Sigmoid colon (tissue), 7 donors: ENCODE measurements around the gene USP31. TPM values are rescaled to one million over a fixed set of nuclear protein-coding genes. Genes with fewer than 3 reads are reported as not detected.

Experiments
- DNase-seq: peaks from one replicate; pipeline ENCODE4 v3.0.0-alpha.2; 2019
- H3K27ac ChIP-seq, 4 donors: fragments of 200-600 bp; sonication (generic); one replicate each; pipeline ENCODE4 v1.5.1; 2016 to 2019; ENCODE audit warnings: mild to moderate bottlenecking in 1 of 4
- H3K27me3 ChIP-seq, 3 donors: fragments of 200-600 bp; sonication (generic); one replicate each; pipeline ENCODE4 v1.5.1; 2019; ENCODE audit warnings: mild to moderate bottlenecking in 1 of 3
- H3K36me3 ChIP-seq, 4 donors: fragments of 200-600 bp; sonication (generic); one replicate each; pipeline ENCODE4 v1.5.1; 2016 to 2019
- H3K4me1 ChIP-seq, 4 donors: fragments of 200-600 bp; sonication (generic); one replicate each; pipeline ENCODE4 v1.5.1; 2017 to 2019
- H3K4me3 ChIP-seq, 4 donors: fragments of 200-600 bp; sonication (generic); one replicate each; pipeline ENCODE4 v1.5.1; 2017 to 2019; ENCODE audit warnings: mild to moderate bottlenecking in 2 of 4, moderate library complexity in 1 of 4
- H3K9me3 ChIP-seq, 4 donors: fragments of 200-600 bp in 3 of 4; sonication (generic) in 3 of 4; one replicate each; pipeline versions ENCODE4 v1.5.1 to v1.6.1; 2013 to 2019
- CTCF ChIP-seq, 4 experiments: fragments of 450-650 bp in 3 of 4; fragments of 200-600 bp in 1 of 4; IDR thresholded peaks; one replicate each; pipeline ENCODE4 v1.5.1; 2016 to 2019; ENCODE audit warnings: antibody characterized with exemption in 4 of 4, mild to moderate bottlenecking in 3 of 4, moderate library complexity in 2 of 4
- EP300 ChIP-seq, 4 donors: sonication (generic); formaldehyde crosslinking; IDR thresholded peaks; one replicate each; pipeline ENCODE4 v1.6.1; 2017; ENCODE audit warnings: antibody characterized with exemption in 4 of 4
- POLR2A ChIP-seq, 2 donors: fragments of 450-650 bp; IDR thresholded peaks; one replicate each; pipeline ENCODE4 v1.6.1; 2016; ENCODE audit warnings: antibody characterized with exemption in 2 of 2, mild to moderate bottlenecking in 2 of 2, moderate library complexity in 2 of 2
- POLR2AphosphoS5 ChIP-seq, 4 donors: sonication (generic); formaldehyde crosslinking; IDR thresholded peaks; one replicate each; pipeline ENCODE4 v1.6.1; 2017; ENCODE audit warnings: antibody characterized with exemption in 4 of 4
- WGBS, 2 donors: extraction: QIAGEN DNeasy Blood & Tissue Kit; methylation state at CpG; one replicate each; pipeline ENCODE4 v1.1.7; 2013; 5-methylcytosine and 5-hydroxymethylcytosine counted together
- intact Hi-C: fragments of 100-400 bp; cut with DNase I; formaldehyde crosslinking; loops from one replicate; pipeline ENCODE4 v1.15.1; 2023
- polyA plus RNA-seq, 3 donors: library from polyadenylated mRNA; stranded (reverse); fragments of 200-250 nt; gene quantifications; one replicate each; pipeline ENCODE4 v1.2.3, GENCODE V29; 2013
- total RNA-seq, 4 donors: library from RNA; depleted of rRNA; stranded (reverse); fragments of >200 nt; gene quantifications; one replicate each; pipeline ENCODE4 v1.1.0, GENCODE V29; 2016
- donor health status: healthy with polysubstance abuse.
- donor health status: Bipolar disorder and iron deficiency.
- donor health status: healthy.

Gene USP31
- total and polyA plus RNA-seq, 7 donors = 0.60 to 21.0 (median 12.7) TPM

GRCh38 chr16:23121024-23121423, 28.2 kb downstream of the USP31 start:
- DNase-seq = no peak
- Histone ChIP-seq H3K4me1 (peaks cover 0 to 82% (median 74%) of the 10 kb centered on the region in 4 donors), H3K9me3 (no peaks in the 10 kb centered on the region), H3K36me3 (no peaks in the 10 kb centered on the region), H3K4me3 (no peak overlapping the region), H3K27me3 (no peaks in the 10 kb centered on the region), H3K27ac (peak overlapping the region; percentile 72 to 89 (median 79))
- peak in 2 of 4 donors; percentile 13 to 45 for TF ChIP-seq EP300 (IDR thresholded peaks at IDR 0.05)
- TF ChIP-seq POLR2AphosphoS5 (IDR thresholded peaks at IDR 0.05) = peak in 3 of 4 donors; percentile 35 to 51 (median 42)
- no peak for TF ChIP-seq CTCF (IDR thresholded peaks at IDR 0.05)
- no peak for TF ChIP-seq POLR2A (IDR thresholded peaks at IDR 0.05)
- intact Hi-C loops = no loop called here
- 24 to 63% methylated on average over 3 of the region's 3 CpGs for WGBS, 2 donors

DNA sequence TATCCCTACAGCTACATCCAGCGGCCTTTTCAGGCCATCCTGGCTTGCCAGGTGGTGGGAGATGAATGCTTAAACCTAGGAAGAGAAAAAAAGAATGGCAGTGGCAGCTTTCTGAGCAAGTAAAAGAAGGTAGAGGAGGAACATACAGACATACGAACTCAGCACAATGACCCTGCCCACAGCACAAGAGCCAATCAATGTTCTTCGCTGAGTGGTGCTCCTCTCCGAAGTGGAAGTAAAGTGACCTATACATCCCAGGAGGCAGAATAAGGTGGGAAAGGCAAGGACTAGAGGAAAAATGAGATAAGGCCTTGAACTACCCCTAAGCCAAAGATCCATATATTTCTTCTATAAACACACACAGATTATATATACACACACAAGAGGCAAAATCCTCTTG, 28.7 kb downstream of the USP31 start:
- no peak for DNase-seq
- TF ChIP-seq POLR2AphosphoS5 (IDR thresholded peaks at IDR 0.05) = no peak
- no peak for TF ChIP-seq EP300 (IDR thresholded peaks at IDR 0.05)
- TF ChIP-seq CTCF (IDR thresholded peaks at IDR 0.05) = no peak
- no peak for TF ChIP-seq POLR2A (IDR thresholded peaks at IDR 0.05)
- Histone ChIP-seq H3K27ac (peak overlapping the region; percentile 72 to 89 (median 79)), H3K36me3 (no peaks in the 10 kb centered on the region), H3K4me3 (no peak overlapping the region), H3K9me3 (no peaks in the 10 kb centered on the region), H3K4me1 (peaks cover 0 to 77% (median 70%) of the 10 kb centered on the region in 4 donors), H3K27me3 (no peaks in the 10 kb centered on the region)
- 86 to 88% methylated on average over 4 of the region's 4 CpGs for WGBS, 2 donors
- intact Hi-C loops = no loop called here

GRCh38 chr16:23119570-23119969, 29.7 kb downstream of the USP31 start:
- peak overlapping the region; percentile 72 to 89 (median 79) for H3K27ac ChIP-seq

GRCh38 chr16:23114131-23114904, 34.9 kb downstream of the USP31 start:
- intact Hi-C loops = loop anchor here (5.0 kb wide), 1 partner anchor 37 kb away; no protein-coding TSS in a partner anchor
- Histone ChIP-seq H3K27ac (no peak overlapping the region), H3K4me3 (no peak overlapping the region), H3K9me3 (no peaks in the 10 kb centered on the region), H3K4me1 (peaks cover 0 to 26% (median 17%) of the 10 kb centered on the region in 4 donors), H3K36me3 (no peaks in the 10 kb centered on the region), H3K27me3 (no peaks in the 10 kb centered on the region)
- DNase-seq = no peak
- TF ChIP-seq POLR2AphosphoS5 (IDR thresholded peaks at IDR 0.05) = no peak
- TF ChIP-seq CTCF (IDR thresholded peaks at IDR 0.05) = no peak
- TF ChIP-seq EP300 (IDR thresholded peaks at IDR 0.05) = no peak
- no peak for TF ChIP-seq POLR2A (IDR thresholded peaks at IDR 0.05)
- WGBS, 2 donors = 34 to 68% methylated on average over 7 of the region's 7 CpGs

More at GRCh38 chr16:23119570-23119969, 29.7 kb downstream of the USP31 start:
- Histone ChIP-seq H3K4me1 (peaks cover 0 to 67% (median 60%) of the 10 kb centered on the region in 4 donors), H3K9me3 (no peaks in the 10 kb centered on the region), H3K4me3 (no peak overlapping the region), H3K36me3 (no peaks in the 10 kb centered on the region), H3K27me3 (no peaks in the 10 kb centered on the region)
- TF ChIP-seq POLR2A (IDR thresholded peaks at IDR 0.05) (no peak), POLR2AphosphoS5 (IDR thresholded peaks at IDR 0.05) (no peak), EP300 (IDR thresholded peaks at IDR 0.05) (no peak), CTCF (IDR thresholded peaks at IDR 0.05) (no peak)
- no peak for DNase-seq
- intact Hi-C loops = no loop called here
- WGBS, 2 donors = 74 to 83% methylated on average over 2 of the region's 2 CpGs
